SU-DHL-6 (cell line): ENCODE results near the gene NOS3.

ENCODE experiments used
- CTCF ChIP-seq: fragments of 200-600 bp; sonication (generic); IDR thresholded peaks from one replicate; pipeline ENCODE4 v1.5.1; 2017; ENCODE audit warnings: antibody characterized with exemption, mild to moderate bottlenecking, low read length, moderate library complexity; ENCODE audit not compliant: insufficient read depth, poor library complexity, severe bottlenecking
- EZH2phosphoT487 ChIP-seq: fragments of 200-600 bp; sonication (generic), shearing (Covaris generic); conservative IDR thresholded peaks from 2 replicates; pipeline ENCODE4 v1.6.1; 2018; ENCODE audit warnings: mild to moderate bottlenecking, antibody characterized with exemption, low read length, moderate library complexity, mixed read lengths

GRCh38 chr7:150999001-150999400 lies 8.2 kb downstream of the NOS3 start:
- TF ChIP-seq CTCF (no peak), EZH2phosphoT487 (no peak)
